HepG2 (cell line): ENCODE measurements around the gene TRPV4. TPM values are rescaled to one million over a fixed set of nuclear protein-coding genes. Genes with fewer than 3 reads are reported as not detected.

Experiments used
- DNMT1 ChIP-seq: sonication (generic); formaldehyde crosslinking; IDR thresholded peaks from 2 replicates; pipeline ENCODE4 v1.5.1; 2020; ENCODE audit warnings: mild to moderate bottlenecking, missing genetic modification reagents
- FIP1L1 ChIP-seq: fragments of 200-400 bp; formaldehyde crosslinking; IDR thresholded peaks from 2 replicates; pipeline ENCODE4 v1.6.1; 2018; ENCODE audit warnings: low read depth, mild to moderate bottlenecking, low read length, moderate library complexity, borderline replicate concordance; ENCODE audit not compliant: insufficient read depth
- MED1 ChIP-seq: sonication (generic); formaldehyde crosslinking; IDR thresholded peaks from 2 replicates; pipeline ENCODE4 v1.4.0; 2020; ENCODE audit warnings: missing genetic modification reagents
- MED13 ChIP-seq: sonication (generic); formaldehyde crosslinking; IDR thresholded peaks from 2 replicates; pipeline ENCODE4 v1.5.0; 2020; ENCODE audit warnings: missing genetic modification reagents
- RFXANK ChIP-seq: IDR thresholded peaks from 2 replicates; pipeline ENCODE4 v1.6.1; 2016
- RFXAP ChIP-seq: sonication (generic); formaldehyde crosslinking; IDR thresholded peaks from 2 replicates; pipeline ENCODE4 v1.4.0; 2020; ENCODE audit warnings: missing genetic modification reagents, borderline replicate concordance
- RXRB ChIP-seq: IDR thresholded peaks from 2 replicates; pipeline ENCODE4 v1.6.1; 2016; ENCODE audit warnings: borderline replicate concordance, missing genetic modification reagents, missing compliant biosample characterization
- SRY ChIP-seq: sonication (generic); formaldehyde crosslinking; IDR thresholded peaks from 2 replicates; pipeline ENCODE4 v1.8.0; 2022; ENCODE audit warnings: mild to moderate bottlenecking, missing genetic modification reagents
- TRIM24 ChIP-seq: sonication (generic); formaldehyde crosslinking; IDR thresholded peaks from 2 replicates; pipeline ENCODE4 v1.8.0; 2022; ENCODE audit warnings: mild to moderate bottlenecking, missing genetic modification reagents
- ZNF232 ChIP-seq: sonication (generic); formaldehyde crosslinking; IDR thresholded peaks from 2 replicates; pipeline ENCODE4 v1.4.0; 2020; ENCODE audit warnings: missing genetic modification reagents, borderline replicate concordance
- ZNF263 ChIP-seq: sonication (generic); formaldehyde crosslinking; IDR thresholded peaks from 2 replicates; pipeline ENCODE4 v1.4.0; 2020; ENCODE audit warnings: missing genetic modification reagents
- ZNF274 ChIP-seq: sonication (generic); formaldehyde crosslinking; IDR thresholded peaks from 2 replicates; pipeline ENCODE4 v1.5.1; 2020; ENCODE audit warnings: mild to moderate bottlenecking, missing genetic modification reagents
- ZNF530 ChIP-seq: sonication (generic); formaldehyde crosslinking; IDR thresholded peaks from 2 replicates; pipeline ENCODE4 v1.5.0; 2020; ENCODE audit warnings: low read depth, mild to moderate bottlenecking, missing genetic modification reagents
- ZNF761 ChIP-seq: sonication (generic); formaldehyde crosslinking; conservative IDR thresholded peaks from 2 replicates; pipeline ENCODE4 v1.4.0; 2020; ENCODE audit warnings: mild to moderate bottlenecking, missing genetic modification reagents
- polyA plus RNA-seq, 8 experiments: library from polyadenylated mRNA; depleted of rRNA in 3 of 8; stranded (reverse) in 7 of 8; unstranded in 1 of 8; fragments of >200 nt; fragmentation: Illumina TruSeq in 4 of 8; extraction: Trizol in 4 of 8; gene quantifications; 2 replicates each; pipeline versions ENCODE4 v1.2.1 to v1.2.3, GENCODE V29; 2011 to 2016; ENCODE audit warnings: low read depth in 4 of 8, missing spikeins in 1 of 8, mixed read lengths in 1 of 8; ENCODE audit not compliant: insufficient read depth in 1 of 8
- total RNA-seq, 5 experiments: library from RNA; depleted of rRNA; stranded (reverse); fragments of >200 nt; fragmentation: Illumina TruSeq; extraction: Trizol; gene quantifications; 2 replicates each; pipeline ENCODE4 v1.2.3, GENCODE V29; 2016; ENCODE audit warnings: low read depth in 1 of 5
- TF ChIP-seq, protein P1 (sequence below): sonication (generic); formaldehyde crosslinking; IDR thresholded peaks from 2 replicates; pipeline ENCODE4 v1.5.0; 2020; ENCODE audit warnings: mild to moderate bottlenecking, missing genetic modification reagents
- TF ChIP-seq, protein P2 (sequence below): sonication (generic); formaldehyde crosslinking; IDR thresholded peaks from 2 replicates; pipeline ENCODE4 v1.4.0; 2020; ENCODE audit warnings: missing genetic modification reagents, mild to moderate bottlenecking, borderline replicate concordance
- TF ChIP-seq, protein P3 (sequence below): fragments of 450-650 bp; IDR thresholded peaks from 2 replicates; pipeline ENCODE4 v1.6.1; 2017
- TF ChIP-seq, protein P4 (sequence below): sonication (generic); formaldehyde crosslinking; IDR thresholded peaks from 2 replicates; pipeline ENCODE4 v1.4.0; 2020; ENCODE audit warnings: missing genetic modification reagents
- TF ChIP-seq, protein P5 (sequence below): sonication (generic); formaldehyde crosslinking; IDR thresholded peaks from 2 replicates; pipeline ENCODE4 v1.4.0; 2020; ENCODE audit warnings: missing genetic modification reagents

Gene TRPV4
- total and polyA plus RNA-seq, 2 of the 13 experiments (the other 11 are each of a cell fraction or from before 2014, with no cell fraction given): 0.66 to 4.7 TPM

DNA sequence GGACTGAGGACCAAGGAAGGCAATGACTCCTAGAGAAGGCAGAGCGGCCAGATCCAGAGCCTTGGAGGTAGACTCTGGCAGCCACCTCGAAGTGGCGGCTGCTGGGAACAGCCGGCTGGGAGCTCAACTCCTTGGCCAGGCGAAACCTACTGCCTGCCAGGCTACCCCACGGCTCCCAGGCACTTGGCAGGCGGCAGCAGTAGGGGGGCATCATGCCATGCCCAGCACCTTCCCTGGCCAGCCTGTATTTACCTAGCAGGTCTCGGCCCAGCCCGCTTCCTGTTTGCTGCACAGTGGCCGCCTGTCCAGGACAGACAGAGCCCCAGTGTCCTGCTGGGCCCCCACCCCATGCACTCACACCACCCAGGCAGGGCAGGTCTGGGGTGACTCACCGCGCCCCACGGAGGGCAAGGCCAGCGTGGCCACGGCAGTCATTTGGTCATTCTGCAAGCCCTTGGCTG lies 10.2 kb downstream of the TRPV4 start (continued):
- TF ChIP-seq, protein P1, sequence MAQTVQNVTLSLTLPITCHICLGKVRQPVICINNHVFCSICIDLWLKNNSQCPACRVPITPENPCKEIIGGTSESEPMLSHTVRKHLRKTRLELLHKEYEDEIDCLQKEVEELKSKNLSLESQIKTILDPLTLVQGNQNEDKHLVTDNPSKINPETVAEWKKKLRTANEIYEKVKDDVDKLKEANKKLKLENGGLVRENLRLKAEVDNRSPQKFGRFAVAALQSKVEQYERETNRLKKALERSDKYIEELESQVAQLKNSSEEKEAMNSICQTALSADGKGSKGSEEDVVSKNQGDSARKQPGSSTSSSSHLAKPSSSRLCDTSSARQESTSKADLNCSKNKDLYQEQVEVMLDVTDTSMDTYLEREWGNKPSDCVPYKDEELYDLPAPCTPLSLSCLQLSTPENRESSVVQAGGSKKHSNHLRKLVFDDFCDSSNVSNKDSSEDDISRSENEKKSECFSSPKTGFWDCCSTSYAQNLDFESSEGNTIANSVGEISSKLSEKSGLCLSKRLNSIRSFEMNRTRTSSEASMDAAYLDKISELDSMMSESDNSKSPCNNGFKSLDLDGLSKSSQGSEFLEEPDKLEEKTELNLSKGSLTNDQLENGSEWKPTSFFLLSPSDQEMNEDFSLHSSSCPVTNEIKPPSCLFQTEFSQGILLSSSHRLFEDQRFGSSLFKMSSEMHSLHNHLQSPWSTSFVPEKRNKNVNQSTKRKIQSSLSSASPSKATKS (CRISPR knock-in tag): no peak
- TF ChIP-seq ZNF232 (CRISPR knock-in tag) (no peak), SRY (CRISPR knock-in tag) (no peak), RFXAP (CRISPR knock-in tag) (no peak), ZNF274 (CRISPR knock-in tag) (no peak), RXRB (CRISPR knock-in tag) (peak; percentile 70; the same call in 1 of the 2 replicates), MED1 (peak; percentile 66), ZNF263 (CRISPR knock-in tag) (no peak), TRIM24 (CRISPR knock-in tag) (no peak; the same call in 1 of the 2 replicates), ZNF530 (CRISPR knock-in tag) (no peak), FIP1L1 (no peak), MED13 (CRISPR knock-in tag) (no peak), RFXANK (no peak), DNMT1 (no peak), ZNF761 (CRISPR knock-in tag) (no peak)
- TF ChIP-seq, protein P2, sequence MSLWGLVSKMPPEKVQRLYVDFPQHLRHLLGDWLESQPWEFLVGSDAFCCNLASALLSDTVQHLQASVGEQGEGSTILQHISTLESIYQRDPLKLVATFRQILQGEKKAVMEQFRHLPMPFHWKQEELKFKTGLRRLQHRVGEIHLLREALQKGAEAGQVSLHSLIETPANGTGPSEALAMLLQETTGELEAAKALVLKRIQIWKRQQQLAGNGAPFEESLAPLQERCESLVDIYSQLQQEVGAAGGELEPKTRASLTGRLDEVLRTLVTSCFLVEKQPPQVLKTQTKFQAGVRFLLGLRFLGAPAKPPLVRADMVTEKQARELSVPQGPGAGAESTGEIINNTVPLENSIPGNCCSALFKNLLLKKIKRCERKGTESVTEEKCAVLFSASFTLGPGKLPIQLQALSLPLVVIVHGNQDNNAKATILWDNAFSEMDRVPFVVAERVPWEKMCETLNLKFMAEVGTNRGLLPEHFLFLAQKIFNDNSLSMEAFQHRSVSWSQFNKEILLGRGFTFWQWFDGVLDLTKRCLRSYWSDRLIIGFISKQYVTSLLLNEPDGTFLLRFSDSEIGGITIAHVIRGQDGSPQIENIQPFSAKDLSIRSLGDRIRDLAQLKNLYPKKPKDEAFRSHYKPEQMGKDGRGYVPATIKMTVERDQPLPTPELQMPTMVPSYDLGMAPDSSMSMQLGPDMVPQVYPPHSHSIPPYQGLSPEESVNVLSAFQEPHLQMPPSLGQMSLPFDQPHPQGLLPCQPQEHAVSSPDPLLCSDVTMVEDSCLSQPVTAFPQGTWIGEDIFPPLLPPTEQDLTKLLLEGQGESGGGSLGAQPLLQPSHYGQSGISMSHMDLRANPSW (CRISPR knock-in tag): no peak
- TF ChIP-seq, protein P3, sequence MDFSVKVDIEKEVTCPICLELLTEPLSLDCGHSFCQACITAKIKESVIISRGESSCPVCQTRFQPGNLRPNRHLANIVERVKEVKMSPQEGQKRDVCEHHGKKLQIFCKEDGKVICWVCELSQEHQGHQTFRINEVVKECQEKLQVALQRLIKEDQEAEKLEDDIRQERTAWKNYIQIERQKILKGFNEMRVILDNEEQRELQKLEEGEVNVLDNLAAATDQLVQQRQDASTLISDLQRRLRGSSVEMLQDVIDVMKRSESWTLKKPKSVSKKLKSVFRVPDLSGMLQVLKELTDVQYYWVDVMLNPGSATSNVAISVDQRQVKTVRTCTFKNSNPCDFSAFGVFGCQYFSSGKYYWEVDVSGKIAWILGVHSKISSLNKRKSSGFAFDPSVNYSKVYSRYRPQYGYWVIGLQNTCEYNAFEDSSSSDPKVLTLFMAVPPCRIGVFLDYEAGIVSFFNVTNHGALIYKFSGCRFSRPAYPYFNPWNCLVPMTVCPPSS: no peak
- TF ChIP-seq, protein P4, sequence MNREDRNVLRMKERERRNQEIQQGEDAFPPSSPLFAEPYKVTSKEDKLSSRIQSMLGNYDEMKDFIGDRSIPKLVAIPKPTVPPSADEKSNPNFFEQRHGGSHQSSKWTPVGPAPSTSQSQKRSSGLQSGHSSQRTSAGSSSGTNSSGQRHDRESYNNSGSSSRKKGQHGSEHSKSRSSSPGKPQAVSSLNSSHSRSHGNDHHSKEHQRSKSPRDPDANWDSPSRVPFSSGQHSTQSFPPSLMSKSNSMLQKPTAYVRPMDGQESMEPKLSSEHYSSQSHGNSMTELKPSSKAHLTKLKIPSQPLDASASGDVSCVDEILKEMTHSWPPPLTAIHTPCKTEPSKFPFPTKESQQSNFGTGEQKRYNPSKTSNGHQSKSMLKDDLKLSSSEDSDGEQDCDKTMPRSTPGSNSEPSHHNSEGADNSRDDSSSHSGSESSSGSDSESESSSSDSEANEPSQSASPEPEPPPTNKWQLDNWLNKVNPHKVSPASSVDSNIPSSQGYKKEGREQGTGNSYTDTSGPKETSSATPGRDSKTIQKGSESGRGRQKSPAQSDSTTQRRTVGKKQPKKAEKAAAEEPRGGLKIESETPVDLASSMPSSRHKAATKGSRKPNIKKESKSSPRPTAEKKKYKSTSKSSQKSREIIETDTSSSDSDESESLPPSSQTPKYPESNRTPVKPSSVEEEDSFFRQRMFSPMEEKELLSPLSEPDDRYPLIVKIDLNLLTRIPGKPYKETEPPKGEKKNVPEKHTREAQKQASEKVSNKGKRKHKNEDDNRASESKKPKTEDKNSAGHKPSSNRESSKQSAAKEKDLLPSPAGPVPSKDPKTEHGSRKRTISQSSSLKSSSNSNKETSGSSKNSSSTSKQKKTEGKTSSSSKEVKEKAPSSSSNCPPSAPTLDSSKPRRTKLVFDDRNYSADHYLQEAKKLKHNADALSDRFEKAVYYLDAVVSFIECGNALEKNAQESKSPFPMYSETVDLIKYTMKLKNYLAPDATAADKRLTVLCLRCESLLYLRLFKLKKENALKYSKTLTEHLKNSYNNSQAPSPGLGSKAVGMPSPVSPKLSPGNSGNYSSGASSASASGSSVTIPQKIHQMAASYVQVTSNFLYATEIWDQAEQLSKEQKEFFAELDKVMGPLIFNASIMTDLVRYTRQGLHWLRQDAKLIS: no peak
- TF ChIP-seq, protein P5, sequence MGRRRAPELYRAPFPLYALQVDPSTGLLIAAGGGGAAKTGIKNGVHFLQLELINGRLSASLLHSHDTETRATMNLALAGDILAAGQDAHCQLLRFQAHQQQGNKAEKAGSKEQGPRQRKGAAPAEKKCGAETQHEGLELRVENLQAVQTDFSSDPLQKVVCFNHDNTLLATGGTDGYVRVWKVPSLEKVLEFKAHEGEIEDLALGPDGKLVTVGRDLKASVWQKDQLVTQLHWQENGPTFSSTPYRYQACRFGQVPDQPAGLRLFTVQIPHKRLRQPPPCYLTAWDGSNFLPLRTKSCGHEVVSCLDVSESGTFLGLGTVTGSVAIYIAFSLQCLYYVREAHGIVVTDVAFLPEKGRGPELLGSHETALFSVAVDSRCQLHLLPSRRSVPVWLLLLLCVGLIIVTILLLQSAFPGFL (CRISPR knock-in tag): no peak
